Measurements from ENCODE around the gene PPARA. TPM values are rescaled to one million over a fixed set of nuclear protein-coding genes. Genes with fewer than 3 reads are reported as not detected.
"Not testable (repeated sequence)": the region's sequence is repeated elsewhere in the genome, so short reads cannot be mapped to it uniquely, and the experiment has no call there.

Gene PPARA
- total and polyA plus RNA-seq, 2 experiments from 2014 or later, result 8.7 to 14.4 TPM

- H3K4me1 ChIP-seq (ENCODE audit: insufficient read depth), result no peaks in the 10 kb centered on the region
- no peak overlapping the region for H3K4me2 ChIP-seq (ENCODE audit: unreplicated experiment)
- no peaks in the 10 kb centered on the region for H3K9me2 ChIP-seq (ENCODE audit: insufficient read depth)
- no peak overlapping the region for H3K4me3 ChIP-seq
- H2AFZ ChIP-seq, result no peak overlapping the region
- WGBS, 2 experiments (ENCODE audit: low coverage in 1 of 2, low lambda C conversion rate in 2 of 2, missing lambda C conversion rate in 2 of 2), result 66 to 75% methylated on average over 8 of the region's 8 CpGs
- TF ChIP-seq EZH2 (IDR thresholded peaks at IDR 0.05; ENCODE audit: insufficient read depth, poor library complexity, severe bottlenecking) (no peak), EZH2phosphoT487 (IDR thresholded peaks at IDR 0.05; ENCODE audit: insufficient read depth, low read depth) (no peak)
- DNase-seq, result no peak
- no peaks in the 10 kb centered on the region for H3K79me2 ChIP-seq (ENCODE audit: insufficient read depth)
- no peak overlapping the region for H3K27ac ChIP-seq
- H3K9me3 ChIP-seq (ENCODE audit: low read depth), result no peaks in the 10 kb centered on the region
- no peaks in the 10 kb centered on the region for H3K36me3 ChIP-seq (ENCODE audit: low read depth)
- H3K9ac ChIP-seq, result no peak overlapping the region
- H3K27me3 ChIP-seq (replicated peaks; ENCODE audit: insufficient read depth), result no peaks in the 10 kb centered on the region
- H3F3A ChIP-seq (ENCODE audit: insufficient read depth), result peaks cover 4% of the 10 kb centered on the region; the same call in 1 of the 2 replicates
- in situ Hi-C loops (cut with MboI), result no loop called here
- no peaks in the 10 kb centered on the region for H4K20me1 ChIP-seq (ENCODE audit: insufficient read depth)
These were observed 43.6 kb downstream of the PPARA start for GRCh38 chr22:46193898-46194310.

GRCh38 chr22:46195487-46196165 lies 45.3 kb downstream of the PPARA start:
- Histone ChIP-seq H3K9me2 (ENCODE audit: insufficient read depth) (no peaks in the 10 kb centered on the region), H3K9me3 (ENCODE audit: low read depth) (no peaks in the 10 kb centered on the region), H3K79me2 (ENCODE audit: insufficient read depth) (no peaks in the 10 kb centered on the region), H3K4me3 (no peak overlapping the region), H3K27me3 (replicated peaks; ENCODE audit: insufficient read depth) (no peaks in the 10 kb centered on the region), H2AFZ (no peak overlapping the region), H3K4me1 (ENCODE audit: insufficient read depth) (no peaks in the 10 kb centered on the region), H3K36me3 (ENCODE audit: low read depth) (no peaks in the 10 kb centered on the region), H3K27ac (no peak overlapping the region), H4K20me1 (ENCODE audit: insufficient read depth) (no peaks in the 10 kb centered on the region), H3K9ac (no peak overlapping the region), H3K4me2 (ENCODE audit: unreplicated experiment) (no peak overlapping the region), H3F3A (ENCODE audit: insufficient read depth) (peaks cover 4% of the 10 kb centered on the region; the same call in 1 of the 2 replicates)
- WGBS, 2 experiments (ENCODE audit: low coverage in 1 of 2, low lambda C conversion rate in 2 of 2, missing lambda C conversion rate in 2 of 2), result 92 to 93% methylated on average over 18 of the region's 18 CpGs
- in situ Hi-C loops (cut with MboI), result no loop called here
- DNase-seq, result no peak
- TF ChIP-seq EZH2 (IDR thresholded peaks at IDR 0.05; ENCODE audit: insufficient read depth, poor library complexity, severe bottlenecking) (no peak), EZH2phosphoT487 (IDR thresholded peaks at IDR 0.05; ENCODE audit: insufficient read depth, low read depth) (no peak)

- in situ Hi-C loops (cut with MboI), result no loop called here
- H3K27ac ChIP-seq, result no peak overlapping the region
- 52 to 65% methylated on average over 8 of the region's 8 CpGs for WGBS, 2 experiments (ENCODE audit: low coverage in 1 of 2, low lambda C conversion rate in 2 of 2, missing lambda C conversion rate in 2 of 2)
- no peak overlapping the region for H3K4me2 ChIP-seq (ENCODE audit: unreplicated experiment)
- H3K79me2 ChIP-seq (ENCODE audit: insufficient read depth), result no peaks in the 10 kb centered on the region
- no peak overlapping the region for H2AFZ ChIP-seq
- TF ChIP-seq EZH2 (IDR thresholded peaks at IDR 0.05; ENCODE audit: insufficient read depth, poor library complexity, severe bottlenecking) (no peak), EZH2phosphoT487 (IDR thresholded peaks at IDR 0.05; ENCODE audit: insufficient read depth, low read depth) (no peak)
- H3K27me3 ChIP-seq (replicated peaks; ENCODE audit: insufficient read depth), result no peaks in the 10 kb centered on the region
- H3K36me3 ChIP-seq (ENCODE audit: low read depth), result no peaks in the 10 kb centered on the region
- H3F3A ChIP-seq (ENCODE audit: insufficient read depth), result peaks cover 4% of the 10 kb centered on the region; the same call in 1 of the 2 replicates
- H3K9me3 ChIP-seq (ENCODE audit: low read depth), result no peaks in the 10 kb centered on the region
- DNase-seq, result no peak
- H3K4me3 ChIP-seq, result no peak overlapping the region
- no peaks in the 10 kb centered on the region for H4K20me1 ChIP-seq (ENCODE audit: insufficient read depth)
- no peaks in the 10 kb centered on the region for H3K9me2 ChIP-seq (ENCODE audit: insufficient read depth)
- no peaks in the 10 kb centered on the region for H3K4me1 ChIP-seq (ENCODE audit: insufficient read depth)
- no peak overlapping the region for H3K9ac ChIP-seq
These were observed 46.0 kb downstream of the PPARA start for GRCh38 chr22:46196278-46196677.

GRCh38 chr22:46198274-46198673 lies 47.9 kb downstream of the PPARA start:
- 86 to 88% methylated on average over 18 of the region's 18 CpGs for WGBS, 2 experiments (ENCODE audit: low coverage in 1 of 2, low lambda C conversion rate in 2 of 2, missing lambda C conversion rate in 2 of 2)
- H3K4me3 ChIP-seq, result no peak overlapping the region
- H3F3A ChIP-seq (ENCODE audit: insufficient read depth), result no peaks in the 10 kb centered on the region
- no peaks in the 10 kb centered on the region for H3K79me2 ChIP-seq (ENCODE audit: insufficient read depth)
- no peak overlapping the region for H2AFZ ChIP-seq
- no peak for TF ChIP-seq EZH2phosphoT487 (IDR thresholded peaks at IDR 0.05; ENCODE audit: insufficient read depth, low read depth)
- TF ChIP-seq EZH2 (IDR thresholded peaks at IDR 0.05; ENCODE audit: insufficient read depth, poor library complexity, severe bottlenecking), result no peak
- H3K36me3 ChIP-seq (ENCODE audit: low read depth), result no peaks in the 10 kb centered on the region
- H3K4me2 ChIP-seq (ENCODE audit: unreplicated experiment), result no peak overlapping the region
- no peak overlapping the region for H3K27ac ChIP-seq
- H3K9me2 ChIP-seq (ENCODE audit: insufficient read depth), result no peaks in the 10 kb centered on the region
- no peak overlapping the region for H3K9ac ChIP-seq
- no peaks in the 10 kb centered on the region for H3K9me3 ChIP-seq (ENCODE audit: low read depth)
- H3K27me3 ChIP-seq (replicated peaks; ENCODE audit: insufficient read depth), result no peaks in the 10 kb centered on the region
- in situ Hi-C loops (cut with MboI), result no loop called here
- no peak for DNase-seq
- no peaks in the 10 kb centered on the region for H4K20me1 ChIP-seq (ENCODE audit: insufficient read depth)
- no peaks in the 10 kb centered on the region for H3K4me1 ChIP-seq (ENCODE audit: insufficient read depth)

GRCh38 chr22:46198806-46199205 lies 48.5 kb downstream of the PPARA start:
- DNase-seq; H3K9ac ChIP-seq; H3K9me2 ChIP-seq (ENCODE audit: insufficient read depth); H3K36me3 ChIP-seq (ENCODE audit: low read depth); H4K20me1 ChIP-seq (ENCODE audit: insufficient read depth); H3K4me1 ChIP-seq (ENCODE audit: insufficient read depth); H3K27me3 ChIP-seq (replicated peaks; ENCODE audit: insufficient read depth); H2AFZ ChIP-seq; H3K27ac ChIP-seq; H3K4me2 ChIP-seq (ENCODE audit: unreplicated experiment); in situ Hi-C loops (cut with MboI); H3F3A ChIP-seq (ENCODE audit: insufficient read depth); H3K9me3 ChIP-seq (ENCODE audit: low read depth); H3K79me2 ChIP-seq (ENCODE audit: insufficient read depth); H3K4me3 ChIP-seq: not testable (repeated sequence)
- WGBS, 2 experiments (ENCODE audit: low coverage in 1 of 2, low lambda C conversion rate in 2 of 2, missing lambda C conversion rate in 2 of 2), result 96 to 97% methylated on average over 15 to 18 of the region's 18 CpGs

All from GM23248 (cell line).